ENCODE data around the gene OPCML. TPM values are rescaled to one million over a fixed set of nuclear protein-coding genes. Genes with fewer than 3 reads are reported as not detected.

OPCML gene
- polyA plus RNA-seq, 1 donor (not counting 4 experiments of a cell fraction or from before 2014, with no cell fraction given) = 0.04 TPM

GRCh38 chr11:132981131-132981956 lies 551.0 kb downstream of the OPCML start:
- TF ChIP-seq CTCF (optimal IDR thresholded peaks at IDR 0.05 in 1 of 3, IDR thresholded peaks at IDR 0.05 in 1 of 3, conservative IDR thresholded peaks at IDR 0.05 in 1 of 3; ENCODE audit: extremely low read depth in 1 of 3, insufficient read depth in 2 of 3, low read length in 3 of 3) (no peak), EZH2 (IDR thresholded peaks at IDR 0.05; ENCODE audit: low read length) (no peak)
- no peak overlapping the region for H3K4me3 ChIP-seq (ENCODE audit: control insufficient read depth in 2 of 3, extremely low read depth in 1 of 3, insufficient read depth in 2 of 3, low read depth in 1 of 3, low read length in 3 of 3)
- H3K4me1 ChIP-seq (ENCODE audit: control insufficient read depth, extremely low read depth, insufficient read depth, low read length) = no peaks in the 10 kb centered on the region
- FAIRE-seq (no peak), DNase-seq (ENCODE audit: low read depth, low spot score) (no peak)
- H3K27me3 ChIP-seq (ENCODE audit: control insufficient read depth, extremely low read depth, insufficient read depth, low read length) = no peaks in the 10 kb centered on the region
- H3K9me1 ChIP-seq (ENCODE audit: control insufficient read depth, extremely low read depth, insufficient read depth, low read length) = no peaks in the 10 kb centered on the region
- no peaks in the 10 kb centered on the region for H3K9me3 ChIP-seq (ENCODE audit: control insufficient read depth, low read depth, low read length)
- dilution Hi-C loops (cut with MboI; ENCODE audit: extremely low pct_ligation_motif_present, low sequenced_read_pairs) = no loop called here
- H3K4me2 ChIP-seq (ENCODE audit: control insufficient read depth, extremely low read depth, insufficient read depth, low read depth, low read length) = no peak overlapping the region
- no peaks in the 10 kb centered on the region for H3K79me2 ChIP-seq (ENCODE audit: control insufficient read depth, insufficient read depth, low read length)
- no peaks in the 10 kb centered on the region for H4K20me1 ChIP-seq (ENCODE audit: control insufficient read depth, extremely low read depth, insufficient read depth, low read length)
- no peaks in the 10 kb centered on the region for H3K36me3 ChIP-seq (ENCODE audit: control insufficient read depth in 2 of 2, extremely low read depth in 1 of 2, insufficient read depth in 2 of 2, low read length in 2 of 2)
- no peak overlapping the region for H2AFZ ChIP-seq (ENCODE audit: control insufficient read depth, low read length)
- no peak overlapping the region for H3K27ac ChIP-seq (ENCODE audit: control insufficient read depth, insufficient read depth, low read length)
- H3K9ac ChIP-seq (ENCODE audit: control insufficient read depth, extremely low read depth, insufficient read depth, low read length) = no peak overlapping the region

DNA sequence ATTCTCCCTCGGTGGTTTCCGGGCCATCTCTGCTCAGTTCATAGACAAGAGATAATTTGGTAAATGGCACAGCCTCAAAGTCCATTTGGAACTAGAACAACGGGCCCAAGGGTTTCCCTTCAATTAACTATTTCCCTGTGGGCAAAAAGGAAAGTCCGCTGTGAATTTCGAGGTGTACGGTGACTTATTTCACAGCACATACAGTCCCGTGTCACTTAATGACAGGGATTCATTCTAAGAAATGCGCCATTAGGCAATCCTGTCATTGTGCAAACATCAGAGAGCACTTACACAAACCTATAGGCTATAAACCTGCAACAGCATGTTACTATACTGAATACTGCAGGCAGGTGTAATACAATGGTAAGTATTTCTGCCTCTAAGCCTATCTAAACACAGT lies 551.6 kb downstream of the OPCML start:
- no peak for FAIRE-seq
- Histone ChIP-seq H3K79me2 (ENCODE audit: control insufficient read depth, insufficient read depth, low read length) (no peaks in the 10 kb centered on the region), H2AFZ (ENCODE audit: control insufficient read depth, low read length) (no peak overlapping the region), H3K27ac (ENCODE audit: control insufficient read depth, insufficient read depth, low read length) (no peak overlapping the region), H3K9me1 (ENCODE audit: control insufficient read depth, extremely low read depth, insufficient read depth, low read length) (no peaks in the 10 kb centered on the region), H3K36me3 (ENCODE audit: control insufficient read depth in 2 of 2, extremely low read depth in 1 of 2, insufficient read depth in 2 of 2, low read length in 2 of 2) (no peaks in the 10 kb centered on the region), H3K27me3 (ENCODE audit: control insufficient read depth, extremely low read depth, insufficient read depth, low read length) (no peaks in the 10 kb centered on the region), H3K9ac (ENCODE audit: control insufficient read depth, extremely low read depth, insufficient read depth, low read length) (no peak overlapping the region), H3K9me3 (ENCODE audit: control insufficient read depth, low read depth, low read length) (no peaks in the 10 kb centered on the region), H3K4me3 (ENCODE audit: control insufficient read depth in 2 of 3, extremely low read depth in 1 of 3, insufficient read depth in 2 of 3, low read depth in 1 of 3, low read length in 3 of 3) (no peak overlapping the region), H4K20me1 (ENCODE audit: control insufficient read depth, extremely low read depth, insufficient read depth, low read length) (no peaks in the 10 kb centered on the region), H3K4me2 (ENCODE audit: control insufficient read depth, extremely low read depth, insufficient read depth, low read depth, low read length) (no peak overlapping the region), H3K4me1 (ENCODE audit: control insufficient read depth, extremely low read depth, insufficient read depth, low read length) (no peaks in the 10 kb centered on the region)
- dilution Hi-C loops (cut with MboI; ENCODE audit: extremely low pct_ligation_motif_present, low sequenced_read_pairs) = no loop called here
- no peak for DNase-seq (ENCODE audit: low read depth, low spot score)
- TF ChIP-seq EZH2 (IDR thresholded peaks at IDR 0.05; ENCODE audit: low read length) (no peak), CTCF (optimal IDR thresholded peaks at IDR 0.05 in 1 of 3, IDR thresholded peaks at IDR 0.05 in 1 of 3, conservative IDR thresholded peaks at IDR 0.05 in 1 of 3; ENCODE audit: extremely low read depth in 1 of 3, insufficient read depth in 2 of 3, low read length in 3 of 3) (no peak)

All from keratinocyte (primary cell).